GM18907 (cell line): Measurements from ENCODE around the gene CPPED1.
A peak's percentile ranks its signal among the peaks of the same experiment; 100 is the strongest.
"Not testable (repeated sequence)": the region's sequence is repeated elsewhere in the genome, so short reads cannot be mapped to it uniquely, and the experiment has no call there.

Source experiments
- ATAC-seq: cut with Tn5 transposase; IDR thresholded peaks from one replicate; pipeline ENCODE4 v1.9.1; 2021; ENCODE audit warnings: mild to moderate bottlenecking, moderate library complexity; ENCODE audit not compliant: unreplicated experiment

CPPED1 gene

GRCh38 chr16:12769525-12769924, 34.2 kb downstream of the CPPED1 start:
- no peak for ATAC-seq

- ATAC-seq: no peak
Observed at GRCh38 chr16:12767897-12768296, 35.8 kb downstream of the CPPED1 start.

GRCh38 chr16:12766853-12767252, 36.8 kb downstream of the CPPED1 start:
- ATAC-seq: no peak

- ATAC-seq: not testable (repeated sequence)
Observed at GRCh38 chr16:12766208-12766607, 37.5 kb downstream of the CPPED1 start.

- no peak for ATAC-seq
Observed at GRCh38 chr16:12764813-12765488, 38.7 kb downstream of the CPPED1 start.

- ATAC-seq: no peak
Observed at GRCh38 chr16:12763517-12763916, 40.2 kb downstream of the CPPED1 start.

- no peak for ATAC-seq
Observed at GRCh38 chr16:12760819-12761611, 42.7 kb downstream of the CPPED1 start.

GRCh38 chr16:12758670-12759558, 44.8 kb downstream of the CPPED1 start:
- ATAC-seq: no peak

GRCh38 chr16:12758031-12758669, 45.5 kb downstream of the CPPED1 start:
- no peak for ATAC-seq

GRCh38 chr16:12757546-12757945, 46.1 kb downstream of the CPPED1 start:
- ATAC-seq: no peak

- ATAC-seq: no peak
Observed at GRCh38 chr16:12754824-12755543, 48.7 kb downstream of the CPPED1 start.

GRCh38 chr16:12753203-12754023, 50.3 kb downstream of the CPPED1 start:
- no peak for ATAC-seq

GRCh38 chr16:12752159-12752558, 51.5 kb downstream of the CPPED1 start:
- no peak for ATAC-seq

GRCh38 chr16:12750554-12750918, 53.2 kb downstream of the CPPED1 start:
- ATAC-seq: peak; percentile 7

GRCh38 chr16:12749076-12749475, 54.6 kb downstream of the CPPED1 start:
- no peak for ATAC-seq

GRCh38 chr16:12747827-12748226, 55.9 kb downstream of the CPPED1 start:
- no peak for ATAC-seq

GRCh38 chr16:12747261-12747660, 56.4 kb downstream of the CPPED1 start:
- ATAC-seq: no peak

GRCh38 chr16:12744860-12745259, 58.8 kb downstream of the CPPED1 start:
- ATAC-seq: no peak

- ATAC-seq: no peak
Observed at GRCh38 chr16:12742741-12743140, 60.9 kb downstream of the CPPED1 start.
